ENCODE data around the gene ARID1B. TPM values are rescaled to one million over a fixed set of nuclear protein-coding genes. Genes with fewer than 3 reads are reported as not detected.

Gene ARID1B
- total RNA-seq, 1 experiment from 2014 or later, result 91.7 TPM

DNA sequence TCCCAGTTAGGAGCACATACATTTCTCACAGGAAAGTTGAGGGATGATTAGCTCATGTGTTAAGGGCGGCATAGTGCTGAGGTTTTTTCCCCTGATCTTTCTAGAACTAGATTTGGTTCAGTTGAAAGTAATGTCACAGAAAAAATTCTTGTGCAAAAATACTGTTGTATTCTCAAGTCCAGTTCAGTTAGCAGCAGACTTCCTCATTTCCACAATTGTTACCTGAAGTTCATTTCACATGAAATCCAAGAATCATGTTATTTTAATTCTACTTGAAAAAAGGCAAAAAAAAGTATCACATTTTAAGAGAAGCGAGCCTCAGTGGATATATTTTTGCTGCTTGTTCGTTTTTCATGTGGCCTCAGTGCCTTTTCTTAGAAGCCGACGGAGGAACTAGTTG is 318.4 kb downstream of the ARID1B start:
- TF ChIP-seq, protein P1, sequence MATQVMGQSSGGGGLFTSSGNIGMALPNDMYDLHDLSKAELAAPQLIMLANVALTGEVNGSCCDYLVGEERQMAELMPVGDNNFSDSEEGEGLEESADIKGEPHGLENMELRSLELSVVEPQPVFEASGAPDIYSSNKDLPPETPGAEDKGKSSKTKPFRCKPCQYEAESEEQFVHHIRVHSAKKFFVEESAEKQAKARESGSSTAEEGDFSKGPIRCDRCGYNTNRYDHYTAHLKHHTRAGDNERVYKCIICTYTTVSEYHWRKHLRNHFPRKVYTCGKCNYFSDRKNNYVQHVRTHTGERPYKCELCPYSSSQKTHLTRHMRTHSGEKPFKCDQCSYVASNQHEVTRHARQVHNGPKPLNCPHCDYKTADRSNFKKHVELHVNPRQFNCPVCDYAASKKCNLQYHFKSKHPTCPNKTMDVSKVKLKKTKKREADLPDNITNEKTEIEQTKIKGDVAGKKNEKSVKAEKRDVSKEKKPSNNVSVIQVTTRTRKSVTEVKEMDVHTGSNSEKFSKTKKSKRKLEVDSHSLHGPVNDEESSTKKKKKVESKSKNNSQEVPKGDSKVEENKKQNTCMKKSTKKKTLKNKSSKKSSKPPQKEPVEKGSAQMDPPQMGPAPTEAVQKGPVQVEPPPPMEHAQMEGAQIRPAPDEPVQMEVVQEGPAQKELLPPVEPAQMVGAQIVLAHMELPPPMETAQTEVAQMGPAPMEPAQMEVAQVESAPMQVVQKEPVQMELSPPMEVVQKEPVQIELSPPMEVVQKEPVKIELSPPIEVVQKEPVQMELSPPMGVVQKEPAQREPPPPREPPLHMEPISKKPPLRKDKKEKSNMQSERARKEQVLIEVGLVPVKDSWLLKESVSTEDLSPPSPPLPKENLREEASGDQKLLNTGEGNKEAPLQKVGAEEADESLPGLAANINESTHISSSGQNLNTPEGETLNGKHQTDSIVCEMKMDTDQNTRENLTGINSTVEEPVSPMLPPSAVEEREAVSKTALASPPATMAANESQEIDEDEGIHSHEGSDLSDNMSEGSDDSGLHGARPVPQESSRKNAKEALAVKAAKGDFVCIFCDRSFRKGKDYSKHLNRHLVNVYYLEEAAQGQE (IDR thresholded peaks at IDR 0.05; ENCODE audit: insufficient read depth in 1 of 2, low read depth in 2 of 2, low read length in 1 of 2), result no peak
- no peak for TF ChIP-seq SIN3A (IDR thresholded peaks at IDR 0.05; ENCODE audit: borderline replicate concordance, insufficient read depth, low read depth, low read length)
- no peak for TF ChIP-seq TCF7L2 (IDR thresholded peaks at IDR 0.05; ENCODE audit: low read depth, low read length)
- TF ChIP-seq, protein P2, sequence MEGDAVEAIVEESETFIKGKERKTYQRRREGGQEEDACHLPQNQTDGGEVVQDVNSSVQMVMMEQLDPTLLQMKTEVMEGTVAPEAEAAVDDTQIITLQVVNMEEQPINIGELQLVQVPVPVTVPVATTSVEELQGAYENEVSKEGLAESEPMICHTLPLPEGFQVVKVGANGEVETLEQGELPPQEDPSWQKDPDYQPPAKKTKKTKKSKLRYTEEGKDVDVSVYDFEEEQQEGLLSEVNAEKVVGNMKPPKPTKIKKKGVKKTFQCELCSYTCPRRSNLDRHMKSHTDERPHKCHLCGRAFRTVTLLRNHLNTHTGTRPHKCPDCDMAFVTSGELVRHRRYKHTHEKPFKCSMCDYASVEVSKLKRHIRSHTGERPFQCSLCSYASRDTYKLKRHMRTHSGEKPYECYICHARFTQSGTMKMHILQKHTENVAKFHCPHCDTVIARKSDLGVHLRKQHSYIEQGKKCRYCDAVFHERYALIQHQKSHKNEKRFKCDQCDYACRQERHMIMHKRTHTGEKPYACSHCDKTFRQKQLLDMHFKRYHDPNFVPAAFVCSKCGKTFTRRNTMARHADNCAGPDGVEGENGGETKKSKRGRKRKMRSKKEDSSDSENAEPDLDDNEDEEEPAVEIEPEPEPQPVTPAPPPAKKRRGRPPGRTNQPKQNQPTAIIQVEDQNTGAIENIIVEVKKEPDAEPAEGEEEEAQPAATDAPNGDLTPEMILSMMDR (IDR thresholded peaks at IDR 0.05), result no peak
- TF ChIP-seq POLR2AphosphoS5 (IDR thresholded peaks at IDR 0.05; ENCODE audit: low read depth, low read length), result no peak
- no peaks in the 10 kb centered on the region for H3K4me1 ChIP-seq (ENCODE audit: control insufficient read depth, insufficient read depth, low read length)
- intact Hi-C loops (cut with micrococcal nuclease; ENCODE audit: unreplicated experiment), result no loop called here
- no peak overlapping the region for H3K27ac ChIP-seq (ENCODE audit: low read length)
- no peaks in the 10 kb centered on the region for H3K36me3 ChIP-seq (ENCODE audit: control insufficient read depth, insufficient read depth, low read length)
- in situ Hi-C loops (cut with HindIII; ENCODE audit: low pct_unique_long_range_greater_than_20kb, low sequenced_read_pairs), result no loop called here
- POLR2A ChIA-PET, result no interaction called here
- CTCF ChIA-PET, result no interaction called here
- no peaks in the 10 kb centered on the region for H3K9me3 ChIP-seq (ENCODE audit: control insufficient read depth, insufficient read depth, low read depth, low read length)
- ATAC-seq (no peak), DNase-seq (ENCODE audit: low read depth, low spot score) (no peak)
- H3K4me3 ChIP-seq (ENCODE audit: low read depth in 2 of 2, low read length in 2 of 2), result no peak overlapping the region
- BruUV-seq (replicated peaks), result no TSS peak
- no peaks in the 10 kb centered on the region for H3K27me3 ChIP-seq (ENCODE audit: control insufficient read depth, insufficient read depth, low read length)

DNA sequence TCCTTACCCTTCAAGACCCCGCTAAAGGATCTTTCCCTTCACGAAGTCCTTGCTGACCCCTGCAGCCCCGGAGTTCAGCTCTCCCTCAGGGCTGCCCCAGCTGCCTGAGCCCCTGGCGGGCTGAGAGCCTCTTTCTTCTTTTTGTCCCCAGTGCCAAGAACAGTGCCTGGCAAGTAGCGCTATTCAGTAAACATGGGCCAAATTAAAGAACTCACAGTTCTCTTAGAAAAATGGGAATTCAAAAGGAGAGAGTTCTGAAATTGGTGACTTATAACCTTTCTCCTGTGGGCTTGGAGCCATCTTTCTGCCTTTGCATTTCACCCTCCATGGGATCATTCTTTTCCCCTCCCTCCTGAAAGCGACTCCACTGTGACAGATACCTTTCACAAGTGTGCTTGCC is 318.9 kb downstream of the ARID1B start:
- CTCF ChIA-PET, result no interaction called here
- in situ Hi-C loops (cut with HindIII; ENCODE audit: low pct_unique_long_range_greater_than_20kb, low sequenced_read_pairs) (no loop called here), intact Hi-C loops (cut with micrococcal nuclease; ENCODE audit: unreplicated experiment) (no loop called here)
- Histone ChIP-seq H3K36me3 (ENCODE audit: control insufficient read depth, insufficient read depth, low read length) (no peaks in the 10 kb centered on the region), H3K27me3 (ENCODE audit: control insufficient read depth, insufficient read depth, low read length) (no peaks in the 10 kb centered on the region), H3K27ac (ENCODE audit: low read length) (no peak overlapping the region), H3K9me3 (ENCODE audit: control insufficient read depth, insufficient read depth, low read depth, low read length) (no peaks in the 10 kb centered on the region), H3K4me3 (ENCODE audit: low read depth in 2 of 2, low read length in 2 of 2) (no peak overlapping the region), H3K4me1 (ENCODE audit: control insufficient read depth, insufficient read depth, low read length) (no peaks in the 10 kb centered on the region)
- POLR2A ChIA-PET, result no interaction called here
- ATAC-seq (no peak), DNase-seq (ENCODE audit: low read depth, low spot score) (no peak)
- TF ChIP-seq TCF7L2 (IDR thresholded peaks at IDR 0.05; ENCODE audit: low read depth, low read length) (no peak), POLR2AphosphoS5 (IDR thresholded peaks at IDR 0.05; ENCODE audit: low read depth, low read length) (no peak), SIN3A (IDR thresholded peaks at IDR 0.05; ENCODE audit: borderline replicate concordance, insufficient read depth, low read depth, low read length) (no peak)
- TF ChIP-seq, protein P2 (IDR thresholded peaks at IDR 0.05), result no peak
- TF ChIP-seq, protein P1 (IDR thresholded peaks at IDR 0.05; ENCODE audit: insufficient read depth in 1 of 2, low read depth in 2 of 2, low read length in 1 of 2), result no peak
- no TSS peak for BruUV-seq (replicated peaks)
